HepG2 (cell line): Measurements from ENCODE around the gene CD300LG. TPM values are rescaled to one million over a fixed set of nuclear protein-coding genes. Genes with fewer than 3 reads are reported as not detected.

Source experiments
- BATF2 ChIP-seq: sonication (generic); formaldehyde crosslinking; IDR thresholded peaks from 2 replicates; pipeline ENCODE4 v1.8.0; 2022; ENCODE audit warnings: mild to moderate bottlenecking, missing genetic modification reagents, moderate library complexity
- BCL3 ChIP-seq: sonication (generic); formaldehyde crosslinking; IDR thresholded peaks from 2 replicates; pipeline ENCODE4 v1.5.1; 2020; ENCODE audit warnings: mild to moderate bottlenecking, missing genetic modification reagents, moderate library complexity
- BRF2 ChIP-seq: sonication (generic); formaldehyde crosslinking; IDR thresholded peaks from 2 replicates; pipeline ENCODE4 v1.8.1; 2022; ENCODE audit warnings: mild to moderate bottlenecking, missing genetic modification reagents
- CTCF ChIP-seq: sonication (generic); formaldehyde crosslinking; IDR thresholded peaks from 2 replicates; pipeline ENCODE4 v1.5.0; 2020; ENCODE audit warnings: mild to moderate bottlenecking, missing genetic modification reagents, moderate library complexity
- EZH2 ChIP-seq: conservative IDR thresholded peaks from 2 replicates; pipeline ENCODE4 v1.6.1; 2012; ENCODE audit warnings: mild to moderate bottlenecking, low read depth, low read length, moderate library complexity
- GZF1 ChIP-seq: sonication (generic); formaldehyde crosslinking; IDR thresholded peaks from 2 replicates; pipeline ENCODE4 v1.5.1; 2020; ENCODE audit warnings: mild to moderate bottlenecking, missing genetic modification reagents
- KDM2A ChIP-seq: sonication (generic); formaldehyde crosslinking; IDR thresholded peaks from 2 replicates; pipeline ENCODE4 v1.4.0; 2020; ENCODE audit warnings: low read depth, missing genetic modification reagents, borderline replicate concordance
- MBD4 ChIP-seq: IDR thresholded peaks from 2 replicates; pipeline ENCODE4 v1.6.1; 2012; ENCODE audit warnings: low read length, inconsistent platforms, borderline replicate concordance
- MED8 ChIP-seq: sonication (generic); formaldehyde crosslinking; IDR thresholded peaks from 2 replicates; pipeline ENCODE4 v1.8.1; 2023; ENCODE audit warnings: mild to moderate bottlenecking, missing genetic modification reagents; ENCODE audit not compliant: insufficient replicate concordance
- TRIM24 ChIP-seq: sonication (generic); formaldehyde crosslinking; IDR thresholded peaks from 2 replicates; pipeline ENCODE4 v1.8.0; 2022; ENCODE audit warnings: mild to moderate bottlenecking, missing genetic modification reagents
- ZBED4 ChIP-seq: sonication (generic); formaldehyde crosslinking; IDR thresholded peaks from 2 replicates; pipeline ENCODE4 v1.4.0; 2020; ENCODE audit warnings: missing genetic modification reagents, borderline replicate concordance
- ZNF17 ChIP-seq: sonication (generic); formaldehyde crosslinking; IDR thresholded peaks from 2 replicates; pipeline ENCODE4 v1.5.0; 2020; ENCODE audit warnings: mild to moderate bottlenecking, missing genetic modification reagents
- ZNF496 ChIP-seq: sonication (generic); formaldehyde crosslinking; IDR thresholded peaks from 2 replicates; pipeline ENCODE4 v1.8.1; 2023; ENCODE audit warnings: mild to moderate bottlenecking, moderate library complexity, missing genetic modification reagents; ENCODE audit not compliant: insufficient replicate concordance
- ZNF512B ChIP-seq: sonication (generic); formaldehyde crosslinking; IDR thresholded peaks from 2 replicates; pipeline ENCODE4 v1.5.1; 2020; ENCODE audit warnings: missing genetic modification reagents, mild to moderate bottlenecking, borderline replicate concordance
- ZNF577 ChIP-seq: sonication (generic); formaldehyde crosslinking; IDR thresholded peaks from 2 replicates; pipeline ENCODE4 v1.4.0; 2020; ENCODE audit warnings: mild to moderate bottlenecking, low read depth, missing genetic modification reagents, borderline replicate concordance
- ZNF7 ChIP-seq: IDR thresholded peaks from 2 replicates; pipeline ENCODE4 v1.6.1; 2016; ENCODE audit warnings: missing biosample characterization, missing genetic modification reagents
- polyA plus RNA-seq, 8 experiments: library from polyadenylated mRNA; depleted of rRNA in 3 of 8; stranded (reverse) in 7 of 8; unstranded in 1 of 8; fragments of >200 nt; fragmentation: Illumina TruSeq in 4 of 8; extraction: Trizol in 4 of 8; gene quantifications; 2 replicates each; pipeline versions ENCODE4 v1.2.1 to v1.2.3, GENCODE V29; 2011 to 2016; ENCODE audit warnings: low read depth in 4 of 8, missing spikeins in 1 of 8, mixed read lengths in 1 of 8; ENCODE audit not compliant: insufficient read depth in 1 of 8
- total RNA-seq, 5 experiments: library from RNA; depleted of rRNA; stranded (reverse); fragments of >200 nt; fragmentation: Illumina TruSeq; extraction: Trizol; gene quantifications; 2 replicates each; pipeline ENCODE4 v1.2.3, GENCODE V29; 2016; ENCODE audit warnings: low read depth in 1 of 5

Gene CD300LG
- total and polyA plus RNA-seq, 2 of the 13 experiments (the other 11 are each of a cell fraction or from before 2014, with no cell fraction given), result not detected

- TF ChIP-seq ZBED4 (CRISPR knock-in tag), result no peak
- peak; percentile 48; the same call in 1 of the 2 replicates for TF ChIP-seq BRF2
- TF ChIP-seq GZF1 (CRISPR knock-in tag), result no peak
- TF ChIP-seq BCL3 (CRISPR knock-in tag), result no peak
- TF ChIP-seq ZNF512B (CRISPR knock-in tag), result no peak
- no peak for TF ChIP-seq EZH2
- TF ChIP-seq MBD4, result 0 out of 2 replicates have a peak, but pooled peaks have one; percentile 78
- no peak for TF ChIP-seq ZNF496 (CRISPR knock-in tag)
- no peak for TF ChIP-seq ZNF17 (CRISPR knock-in tag)
- no peak for TF ChIP-seq CTCF (CRISPR knock-in tag)
- no peak for TF ChIP-seq TRIM24 (CRISPR knock-in tag)
- no peak for TF ChIP-seq ZNF7 (CRISPR knock-in tag)
- TF ChIP-seq MED8 (CRISPR knock-in tag), result no peak
- no peak for TF ChIP-seq BATF2 (CRISPR knock-in tag)
- no peak for TF ChIP-seq KDM2A (CRISPR knock-in tag)
- TF ChIP-seq ZNF577, result no peak
These were observed 45.1 kb upstream of the CD300LG start (continued) for GRCh38 chr17:43801844-43802243.
